NCI-H1417 treated with DMSO at 0.1 percent for 48 hours (cell line): ENCODE results near the gene ELK3.

Experiments used
- DNase-seq: peaks from one replicate; lab custom pipeline; 2025; lab: John Stamatoyannopoulos, UW

ELK3 gene

GRCh38 chr12:96235484-96235826 lies 41.3 kb downstream of the ELK3 start:
- DNase-seq: no peak

- DNase-seq: no peak
Measured at GRCh38 chr12:96236221-96236822, 42.1 kb downstream of the ELK3 start.

- no peak for DNase-seq
Measured at GRCh38 chr12:96237035-96237434, 42.9 kb downstream of the ELK3 start.

- no peak for DNase-seq
Measured at GRCh38 chr12:96237465-96238077, 43.4 kb downstream of the ELK3 start.

GRCh38 chr12:96238336-96239047 lies 44.3 kb downstream of the ELK3 start:
- DNase-seq: no peak

GRCh38 chr12:96239711-96240635 lies 45.8 kb downstream of the ELK3 start:
- no peak for DNase-seq

- DNase-seq: no peak
Measured at GRCh38 chr12:96240656-96241055, 46.5 kb downstream of the ELK3 start.

GRCh38 chr12:96241431-96241830 lies 47.3 kb downstream of the ELK3 start:
- DNase-seq: no peak

GRCh38 chr12:96241846-96242256 lies 47.7 kb downstream of the ELK3 start:
- no peak for DNase-seq

GRCh38 chr12:96242597-96242996 lies 48.4 kb downstream of the ELK3 start:
- no peak for DNase-seq

GRCh38 chr12:96244826-96245225 lies 50.7 kb downstream of the ELK3 start:
- no peak for DNase-seq

- DNase-seq: no peak
Measured at GRCh38 chr12:96246926-96247505, 52.8 kb downstream of the ELK3 start.

- no peak for DNase-seq
Measured at GRCh38 chr12:96247563-96247962, 53.4 kb downstream of the ELK3 start.

- DNase-seq: no peak
Measured at GRCh38 chr12:96248136-96248931, 54.2 kb downstream of the ELK3 start.

GRCh38 chr12:96249196-96250118 lies 55.3 kb downstream of the ELK3 start:
- no peak for DNase-seq

GRCh38 chr12:96250119-96250685 lies 56.0 kb downstream of the ELK3 start:
- no peak for DNase-seq

- DNase-seq: no peak
Measured at GRCh38 chr12:96255077-96255476, 60.9 kb downstream of the ELK3 start.

- no peak for DNase-seq
Measured at GRCh38 chr12:96256672-96257361, 62.6 kb downstream of the ELK3 start.

GRCh38 chr12:96257550-96258103 lies 63.5 kb downstream of the ELK3 start:
- DNase-seq: no peak
